GM18520 (cell line): Measurements from ENCODE around the gene HMG20A.

ENCODE experiments used
- ATAC-seq: cut with Tn5 transposase; IDR thresholded peaks from one replicate; pipeline ENCODE4 v1.9.1; 2021; ENCODE audit not compliant: unreplicated experiment

HMG20A gene

DNA sequence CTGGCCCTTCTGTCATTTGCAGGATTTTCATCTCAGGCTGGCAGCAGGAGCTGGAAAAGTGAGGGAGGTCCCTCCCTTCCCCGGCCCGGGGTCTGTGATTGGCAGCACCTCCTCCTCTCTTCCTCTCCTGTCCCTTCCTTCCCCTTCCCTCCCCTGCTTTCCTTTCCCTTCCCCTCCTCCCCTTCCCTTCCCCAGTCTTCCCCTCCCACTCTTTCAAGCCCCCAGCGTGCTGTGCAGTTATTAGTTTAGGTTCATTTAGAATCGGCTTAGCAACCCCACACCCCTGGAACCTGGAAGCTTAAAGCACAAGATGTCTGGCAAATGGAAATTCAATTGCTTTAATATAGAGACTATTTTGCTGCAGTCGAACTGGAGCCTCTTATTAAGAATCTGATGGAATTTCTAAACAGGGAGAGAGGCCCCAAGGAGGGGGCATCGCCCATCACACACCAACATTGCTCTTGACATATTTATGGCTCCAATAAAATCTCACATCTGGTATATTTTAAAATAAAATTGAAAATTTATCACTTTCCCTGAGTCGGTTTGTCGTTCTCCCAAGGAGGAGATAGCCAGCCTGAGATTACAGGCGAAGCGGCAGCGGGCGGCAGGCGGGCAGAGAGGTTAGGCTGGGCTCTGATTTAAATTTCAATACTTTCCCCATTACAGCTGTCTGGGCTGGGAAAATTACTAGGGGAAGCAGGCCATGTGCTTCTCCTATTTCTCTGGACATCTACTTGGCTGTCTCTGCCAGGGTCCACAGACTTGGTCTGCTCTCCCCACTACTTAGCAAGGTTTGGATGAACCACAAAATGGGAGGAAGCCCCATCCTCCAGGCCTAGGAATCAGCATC lies 113.1 kb downstream of the HMG20A start:
- no peak for ATAC-seq
